NCI-H1694 treated with DMSO at 0.1 percent for 48 hours (cell line): ENCODE results near the gene SYT1.
"Not testable (repeated sequence)": the region's sequence is repeated elsewhere in the genome, so short reads cannot be mapped to it uniquely, and the experiment has no call there.

Experiments
- DNase-seq: peaks from one replicate; lab custom pipeline; 2025; lab: John Stamatoyannopoulos, UW

SYT1 gene

GRCh38 chr12:78966926-78967325, 102.4 kb downstream of the SYT1 start:
- DNase-seq = no peak

- no peak for DNase-seq
Measured at GRCh38 chr12:78968226-78968625, 103.7 kb downstream of the SYT1 start.

- DNase-seq = no peak
Measured at GRCh38 chr12:78970041-78970440, 105.5 kb downstream of the SYT1 start.

- no peak for DNase-seq
Measured at GRCh38 chr12:78977304-78977867, 112.8 kb downstream of the SYT1 start.

- no peak for DNase-seq
Measured at GRCh38 chr12:78994168-78994791, 129.7 kb downstream of the SYT1 start.

GRCh38 chr12:79000501-79000900, 135.9 kb downstream of the SYT1 start:
- DNase-seq = no peak

- DNase-seq = no peak
Measured at GRCh38 chr12:79001404-79001803, 136.8 kb downstream of the SYT1 start.

GRCh38 chr12:79006306-79006705, 141.7 kb downstream of the SYT1 start:
- DNase-seq = no peak

- DNase-seq = no peak
Measured at GRCh38 chr12:79008591-79008990, 144.0 kb downstream of the SYT1 start.

GRCh38 chr12:79012636-79013035, 148.1 kb downstream of the SYT1 start:
- DNase-seq = no peak

GRCh38 chr12:79016181-79016580, 151.6 kb downstream of the SYT1 start:
- no peak for DNase-seq

- no peak for DNase-seq
Measured at GRCh38 chr12:79019672-79020071, 155.1 kb downstream of the SYT1 start.

- no peak for DNase-seq
Measured at GRCh38 chr12:79020106-79020505, 155.5 kb downstream of the SYT1 start.

GRCh38 chr12:79021021-79021420, 156.4 kb downstream of the SYT1 start:
- DNase-seq = no peak

- no peak for DNase-seq
Measured at GRCh38 chr12:79023261-79023660, 158.7 kb downstream of the SYT1 start.

GRCh38 chr12:79023784-79024183, 159.2 kb downstream of the SYT1 start:
- DNase-seq = no peak

GRCh38 chr12:79033788-79034187, 169.2 kb downstream of the SYT1 start:
- DNase-seq = no peak

GRCh38 chr12:79044748-79045147, 180.2 kb downstream of the SYT1 start:
- DNase-seq = not testable (repeated sequence)

- DNase-seq = not testable (repeated sequence)
Measured at GRCh38 chr12:79045149-79045703, 180.7 kb downstream of the SYT1 start.

GRCh38 chr12:79046021-79046420, 181.4 kb downstream of the SYT1 start:
- DNase-seq = no peak

- DNase-seq = no peak
Measured at GRCh38 chr12:79048962-79049361, 184.4 kb downstream of the SYT1 start.

GRCh38 chr12:79053394-79053793, 188.8 kb downstream of the SYT1 start:
- no peak for DNase-seq

GRCh38 chr12:79055926-79056674, 191.5 kb downstream of the SYT1 start:
- no peak for DNase-seq
